DLD1 (cell line): Measurements from ENCODE around the gene CDYL.

Source experiments
- in situ Hi-C: cut with HindIII; loops from 2 replicates; pipeline ENCODE4 v1.10.0; 2017; ENCODE audit warnings: low sequenced_read_pairs

CDYL gene

GRCh38 chr6:4872841-4873240 is 96.6 kb downstream of the CDYL start:
- in situ Hi-C loops: no loop called here

- in situ Hi-C loops: no loop called here
Measured at GRCh38 chr6:4873928-4874327, 97.7 kb downstream of the CDYL start.

- in situ Hi-C loops: no loop called here
Measured at GRCh38 chr6:4879741-4880275, 103.6 kb downstream of the CDYL start.

GRCh38 chr6:4880363-4880762 is 104.2 kb downstream of the CDYL start:
- in situ Hi-C loops: no loop called here

GRCh38 chr6:4883298-4883697 is 107.1 kb downstream of the CDYL start:
- in situ Hi-C loops: no loop called here

GRCh38 chr6:4884646-4885340 is 108.6 kb downstream of the CDYL start:
- in situ Hi-C loops: no loop called here

GRCh38 chr6:4885341-4885933 is 109.2 kb downstream of the CDYL start:
- in situ Hi-C loops: no loop called here

- in situ Hi-C loops: no loop called here
Measured at GRCh38 chr6:4888841-4889240, 112.6 kb downstream of the CDYL start.

- in situ Hi-C loops: no loop called here
Measured at GRCh38 chr6:4889701-4890100, 113.5 kb downstream of the CDYL start.

- in situ Hi-C loops: no loop called here
Measured at GRCh38 chr6:4890191-4890590, 114.0 kb downstream of the CDYL start.

- in situ Hi-C loops: no loop called here
Measured at GRCh38 chr6:4890627-4891026, 114.4 kb downstream of the CDYL start.

- in situ Hi-C loops: no loop called here
Measured at GRCh38 chr6:4891141-4891540, 114.9 kb downstream of the CDYL start.

- in situ Hi-C loops: no loop called here
Measured at GRCh38 chr6:4892785-4893485, 116.7 kb downstream of the CDYL start.

- in situ Hi-C loops: no loop called here
Measured at GRCh38 chr6:4894049-4894448, 117.8 kb downstream of the CDYL start.

- in situ Hi-C loops: no loop called here
Measured at GRCh38 chr6:4895971-4896370, 119.8 kb downstream of the CDYL start.

- in situ Hi-C loops: no loop called here
Measured at GRCh38 chr6:4896401-4896800, 120.2 kb downstream of the CDYL start.

GRCh38 chr6:4899249-4900034 is 123.2 kb downstream of the CDYL start:
- in situ Hi-C loops: no loop called here

- in situ Hi-C loops: no loop called here
Measured at GRCh38 chr6:4901386-4902061, 125.3 kb downstream of the CDYL start.

GRCh38 chr6:4902363-4902762 is 126.2 kb downstream of the CDYL start:
- in situ Hi-C loops: no loop called here

- in situ Hi-C loops: no loop called here
Measured at GRCh38 chr6:4903121-4903520, 126.9 kb downstream of the CDYL start.
